Stimulated activated CD4-positive, alpha-beta T cell treated with anti-CD3 and anti-CD28 coated beads, TNF-alpha, amount 100 ng/mL, for 1 hour (primary cell): ENCODE measurements around the gene SLC39A7.

ENCODE experiments used
- DNase-seq, 3 donors: peaks; one replicate each; pipeline ENCODE4 v3.0.0-alpha.2; 2020; ENCODE audit warnings: low read depth in 3 of 3, low spot score in 1 of 3

The SLC39A7 gene

GRCh38 chr6:33189625-33190448 is 10.8 kb upstream of the SLC39A7 start:
- no peak for DNase-seq

GRCh38 chr6:33190504-33191107 is 10.1 kb upstream of the SLC39A7 start:
- no peak for DNase-seq

GRCh38 chr6:33191383-33192104 is 9.1 kb upstream of the SLC39A7 start:
- DNase-seq = no peak

GRCh38 chr6:33192105-33192646 is 8.5 kb upstream of the SLC39A7 start, which contains the start of gene COL11A2:
TSS of gene COL11A2 (minus strand) at chr6:33192467. CDS start at chr6:33192240, 227 bp downstream.
- no peak for DNase-seq

GRCh38 chr6:33192671-33193602 is 7.7 kb upstream of the SLC39A7 start:
- peak in 1 of 3 donors; percentile 30 for DNase-seq

- no peak for DNase-seq
Measured at GRCh38 chr6:33193619-33194018, 7.0 kb upstream of the SLC39A7 start.

GRCh38 chr6:33194431-33194979 is 6.2 kb upstream of the SLC39A7 start:
- no peak for DNase-seq

- no peak for DNase-seq
Measured at GRCh38 chr6:33195304-33196165, 5.1 kb upstream of the SLC39A7 start.

- no peak for DNase-seq
Measured at GRCh38 chr6:33197431-33198048, 3.1 kb upstream of the SLC39A7 start.

GRCh38 chr6:33198159-33198852 is 2.4 kb upstream of the SLC39A7 start:
- DNase-seq = no peak

- DNase-seq = no peak
Measured at GRCh38 chr6:33198853-33199436, 1.7 kb upstream of the SLC39A7 start.

- peak; percentile 27 to 56 (median 38) for DNase-seq
Measured at GRCh38 chr6:33199687-33200218, 914 bp upstream of the SLC39A7 start.

GRCh38 chr6:33201147-33201545 is 479 bp downstream of the SLC39A7 start:
- DNase-seq = no peak

GRCh38 chr6:33201935-33202334 is 1.3 kb downstream of the SLC39A7 start:
- DNase-seq = no peak

GRCh38 chr6:33202799-33203198 is 2.1 kb downstream of the SLC39A7 start:
- no peak for DNase-seq

GRCh38 chr6:33203443-33204164 is 2.9 kb downstream of the SLC39A7 start:
- DNase-seq = no peak

GRCh38 chr6:33204165-33204414 is 3.4 kb downstream of the SLC39A7 start:
- DNase-seq = no peak
